Activated naive CD4-positive, alpha-beta T cell (primary cell): Measurements from ENCODE around the gene DACH1.

Experiments used
- DNase-seq, 4 experiments: peaks; one replicate each; lab custom pipeline; 2025; lab: John Stamatoyannopoulos, UW

The DACH1 gene

DNA sequence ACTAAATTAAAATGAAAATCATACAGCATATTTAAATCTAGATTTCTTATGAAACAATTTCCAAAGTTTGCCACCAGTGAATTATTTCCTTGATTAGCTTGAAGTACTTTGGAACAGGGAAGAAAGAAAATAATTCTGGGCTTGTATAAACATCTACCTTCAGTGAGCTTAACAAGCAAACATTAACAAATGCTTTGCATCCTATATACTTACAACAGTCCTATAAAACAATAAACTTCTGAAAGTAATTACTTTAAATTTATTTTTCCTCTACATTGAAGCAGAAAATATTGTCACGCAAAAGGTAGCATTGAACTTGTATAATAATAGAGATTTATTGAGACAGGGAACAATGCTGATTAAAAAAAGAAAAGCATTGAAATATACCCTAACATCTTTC, 164.8 kb downstream of the DACH1 start:
- DNase-seq, result no peak

DNA sequence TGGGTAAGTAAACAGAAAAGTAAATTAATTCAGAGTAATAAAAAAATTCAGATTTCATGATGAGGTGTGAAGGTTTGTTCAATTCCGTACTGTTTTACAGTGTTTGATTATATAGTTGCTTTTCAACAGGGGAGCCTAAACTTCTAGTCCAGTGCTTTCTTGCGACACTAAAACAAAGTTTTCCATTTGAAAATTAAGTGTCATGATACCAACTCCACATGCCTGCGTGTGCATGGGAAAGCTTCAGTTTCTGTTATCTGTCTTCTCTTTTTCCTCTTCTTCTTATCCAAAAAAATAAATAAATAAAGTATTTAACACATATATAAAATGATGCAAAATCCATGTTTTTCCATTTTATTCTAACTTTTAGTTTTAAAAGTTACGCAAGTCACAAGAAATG, 165.3 kb downstream of the DACH1 start:
- DNase-seq, result no peak

DNA sequence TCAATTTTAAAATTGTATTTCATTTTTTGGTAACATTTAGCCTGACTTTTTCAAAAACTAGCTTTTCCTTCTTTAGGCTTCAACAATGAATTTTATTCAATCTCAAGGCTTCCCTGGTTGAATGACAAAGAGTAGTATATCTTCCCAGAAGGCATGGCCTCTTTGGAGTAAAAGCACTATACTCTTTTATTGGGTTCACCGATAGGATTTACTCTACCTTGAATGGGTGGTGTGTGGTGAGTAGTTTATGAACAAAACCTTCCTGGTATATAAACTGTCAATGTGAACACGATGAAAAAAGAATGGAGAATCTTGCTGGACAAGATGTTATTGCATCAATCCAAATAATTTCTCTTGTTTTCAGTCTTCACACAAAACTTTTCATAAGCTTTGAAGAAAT, 167.7 kb downstream of the DACH1 start:
- no peak for DNase-seq

DNA sequence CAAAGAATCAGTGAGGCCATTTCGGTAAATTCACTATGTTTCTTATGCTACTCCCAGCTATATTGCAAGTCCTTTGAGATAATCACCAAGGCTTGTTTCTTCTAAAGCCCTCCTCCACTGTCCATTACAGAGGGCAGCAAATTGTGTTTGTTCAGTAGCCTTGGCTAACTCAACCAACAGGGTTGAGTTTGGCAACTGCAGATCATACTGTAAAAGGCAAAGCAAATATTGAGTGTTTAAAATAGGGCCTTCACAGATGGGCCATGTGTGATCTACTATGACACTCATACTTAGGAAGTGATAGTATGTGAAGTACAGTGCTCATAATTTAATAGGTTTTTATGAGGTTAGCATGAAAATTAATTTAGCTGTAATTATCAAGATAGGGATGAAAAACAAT, 171.3 kb downstream of the DACH1 start:
- no peak for DNase-seq

DNA sequence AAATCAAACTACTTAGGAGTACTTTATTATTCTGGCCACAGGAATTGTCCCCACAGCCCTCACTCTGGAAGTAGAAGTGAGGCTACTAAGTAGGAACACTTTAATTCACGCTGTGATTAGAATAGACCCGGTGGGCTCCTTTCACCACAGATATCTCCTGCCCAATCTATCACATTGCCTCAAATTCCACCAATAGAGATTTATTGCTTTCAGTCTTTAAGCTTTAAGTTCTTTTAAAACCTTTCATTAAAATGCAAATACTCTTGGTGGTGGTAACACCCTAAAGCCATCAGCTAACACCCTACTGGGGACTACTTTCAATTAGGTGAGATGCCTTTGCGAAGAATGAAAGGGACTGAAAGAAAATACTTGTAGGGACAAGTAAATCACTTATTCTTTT, 181.9 kb downstream of the DACH1 start:
- DNase-seq, result no peak

DNA sequence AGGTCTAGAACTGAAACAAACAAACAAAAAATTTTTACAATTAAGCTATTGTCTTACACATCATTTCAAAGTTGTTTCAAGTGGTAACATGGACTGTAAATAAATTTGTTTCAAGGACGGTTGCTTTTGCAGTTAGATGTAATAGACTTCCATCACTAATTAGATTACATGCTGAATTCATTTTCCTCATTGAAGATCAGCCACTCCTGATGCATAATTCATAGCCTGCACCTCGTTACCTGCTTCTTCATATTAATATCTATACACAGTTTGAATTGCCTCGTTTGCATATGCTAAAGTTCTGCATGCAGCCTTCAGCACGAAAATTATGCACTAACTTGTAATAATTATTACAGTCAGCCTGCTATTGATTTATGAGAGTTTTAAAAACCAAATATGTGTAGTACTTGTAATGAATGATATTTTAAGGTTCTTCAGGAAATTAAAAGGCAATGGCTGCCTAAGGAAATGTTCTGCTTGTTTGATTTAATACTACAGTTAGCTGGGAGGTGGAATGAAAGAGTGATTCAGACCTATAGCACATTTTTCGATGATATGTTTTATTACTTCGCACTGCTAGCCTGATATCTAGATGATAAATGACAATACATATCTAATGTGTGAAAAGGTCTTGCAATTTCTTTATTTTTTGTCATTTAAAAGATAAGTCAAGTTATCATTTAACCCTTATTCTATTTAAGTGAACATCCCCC, 184.9 kb downstream of the DACH1 start:
- no peak for DNase-seq

DNA sequence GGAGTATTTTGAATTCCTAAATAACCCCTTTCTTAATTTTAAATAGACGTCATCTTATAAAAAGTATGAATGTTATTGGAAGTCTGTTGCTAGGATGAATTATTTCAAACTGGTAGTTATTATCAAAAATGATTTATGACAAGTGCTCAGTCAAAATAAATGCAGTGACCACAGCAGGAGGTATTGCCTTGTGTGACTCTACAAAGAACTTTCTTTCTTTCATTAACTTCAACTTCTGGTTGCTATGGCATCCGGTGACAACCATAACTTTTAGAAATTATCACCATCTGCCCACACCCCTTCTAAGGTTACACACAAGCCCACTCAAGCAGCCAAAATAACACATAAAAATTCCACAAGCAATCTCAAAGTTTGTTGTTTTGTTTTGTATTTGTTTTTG, 189.9 kb downstream of the DACH1 start:
- DNase-seq, result no peak

DNA sequence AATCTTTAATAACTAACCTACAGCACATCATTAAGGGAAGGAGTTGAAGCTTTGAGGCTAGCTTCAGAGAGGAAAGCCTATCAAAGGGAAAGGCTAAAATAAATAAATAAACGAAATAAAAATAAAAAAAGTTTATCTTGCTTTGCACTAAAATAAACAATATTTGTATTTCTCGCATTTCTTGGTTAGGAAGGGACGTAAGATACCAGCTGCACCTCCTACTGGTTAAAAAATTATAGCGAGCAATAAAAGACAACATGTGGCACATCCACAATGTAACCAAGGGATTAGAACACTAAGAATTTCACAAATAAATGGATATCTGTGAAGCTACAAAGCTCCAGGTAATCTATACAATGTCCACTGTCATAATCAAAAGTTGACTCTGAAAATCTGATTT, 194.5 kb downstream of the DACH1 start:
- no peak for DNase-seq

DNA sequence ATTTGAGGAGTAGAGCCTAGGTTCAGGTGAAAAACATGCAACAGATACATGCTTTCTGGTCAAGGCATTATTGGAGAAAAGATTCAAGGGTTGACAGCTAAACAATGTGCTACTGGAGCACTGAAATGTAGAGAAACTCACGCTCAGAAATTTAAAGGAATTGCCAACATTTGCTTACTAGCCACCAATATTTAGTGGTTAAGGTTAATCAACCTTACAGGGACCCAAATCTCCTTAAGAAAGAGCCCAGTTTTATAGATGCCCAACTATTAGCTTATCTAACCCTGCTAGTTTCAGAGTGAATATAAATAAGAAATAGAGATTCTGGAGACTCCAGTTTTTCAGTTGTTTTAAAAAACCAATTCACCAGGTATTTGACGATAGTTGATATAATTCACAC, 203.6 kb downstream of the DACH1 start:
- DNase-seq, result no peak

DNA sequence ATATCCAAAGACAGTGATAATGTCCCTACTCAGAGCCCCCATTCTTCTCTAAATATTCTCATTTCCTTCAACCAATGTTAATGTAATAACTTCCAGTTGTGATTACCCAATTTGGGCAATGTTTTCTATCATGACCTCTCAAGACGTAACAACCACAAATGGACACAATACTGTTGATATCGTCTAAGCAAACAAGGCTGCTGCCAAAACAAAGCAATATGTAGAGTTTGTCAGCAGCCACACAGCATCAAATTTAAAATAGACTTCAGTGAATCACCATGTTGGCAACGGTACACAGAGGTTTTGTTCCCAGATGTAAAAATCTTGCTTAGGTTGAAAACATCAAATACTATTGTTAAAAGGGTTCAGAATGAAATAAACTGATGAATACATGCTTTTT, 205.1 kb downstream of the DACH1 start:
- DNase-seq, result no peak

DNA sequence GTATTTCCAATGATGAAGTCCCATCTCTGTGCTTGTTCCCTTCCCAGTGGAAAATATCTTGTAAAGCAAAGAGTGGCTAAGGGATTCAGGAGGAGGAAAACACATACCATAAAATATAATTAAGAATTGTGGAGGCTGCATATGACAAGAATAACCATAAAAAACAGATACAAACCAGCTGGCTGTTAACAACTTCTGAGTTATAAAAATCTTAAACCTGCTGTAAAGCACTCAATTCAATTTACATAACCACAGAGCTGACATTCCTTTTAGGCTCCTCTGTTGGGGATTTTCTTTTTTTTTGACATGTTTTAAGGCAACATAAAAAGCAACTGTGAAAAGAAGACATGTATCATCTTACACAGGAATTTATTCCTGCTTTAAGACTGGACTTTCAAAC, 207.6 kb downstream of the DACH1 start:
- no peak for DNase-seq

DNA sequence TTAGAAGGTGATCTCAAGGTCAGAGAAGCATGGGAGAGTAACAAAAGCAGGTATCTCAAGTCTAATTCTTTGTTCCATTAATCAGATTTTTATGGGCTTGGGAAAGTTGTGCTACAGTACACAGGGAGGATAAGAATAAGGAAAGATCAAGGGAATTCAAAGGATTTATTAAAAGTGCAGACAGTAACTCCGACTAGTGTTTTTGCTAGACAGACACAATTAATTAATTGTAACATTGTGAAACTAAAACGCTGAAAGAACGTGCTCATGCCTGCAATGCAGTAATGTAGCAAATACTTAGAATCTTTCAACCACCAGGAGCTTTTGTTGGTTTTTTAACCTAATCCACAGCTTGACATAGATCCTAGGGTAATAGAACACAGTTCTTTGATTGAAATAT, 221.5 kb downstream of the DACH1 start:
- DNase-seq, result no peak

DNA sequence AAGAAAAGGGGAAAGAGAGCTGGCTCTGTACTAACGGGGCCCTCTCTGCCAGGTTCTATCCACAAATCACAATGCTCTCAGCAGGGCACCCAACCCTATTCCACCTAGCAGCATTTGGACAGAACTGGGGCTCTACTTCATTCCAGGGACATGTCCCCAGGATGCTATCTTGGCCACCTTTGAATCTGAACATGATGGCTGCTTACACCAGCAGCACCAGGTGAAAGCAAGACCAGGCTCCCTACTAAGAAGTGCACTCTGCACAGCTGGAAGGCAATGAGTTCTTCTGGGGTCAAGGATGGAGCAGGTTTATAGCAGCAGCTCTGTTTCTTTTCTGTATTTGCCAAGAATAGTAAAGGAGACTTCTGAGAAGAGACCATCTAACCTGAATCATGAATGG, 222.4 kb downstream of the DACH1 start:
- no peak for DNase-seq

DNA sequence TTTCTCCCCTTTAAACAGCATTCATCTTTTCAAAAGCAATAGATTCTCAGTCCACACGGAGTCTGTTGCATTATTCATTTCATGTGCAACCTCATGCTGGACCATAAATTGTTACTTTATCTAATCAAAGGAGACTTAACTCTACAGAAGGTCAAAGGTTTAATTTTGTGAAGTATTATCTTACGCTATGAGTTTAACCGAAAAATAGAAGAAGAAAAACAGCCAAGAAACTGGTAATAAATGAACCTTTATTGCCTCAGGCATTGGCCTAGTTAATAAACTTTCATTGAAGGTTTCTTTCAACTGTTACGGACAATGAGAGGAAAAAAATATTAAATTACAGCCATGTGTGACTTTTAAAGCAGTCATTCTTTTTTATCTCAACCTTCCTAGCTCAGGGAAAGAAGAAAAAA, 223.6 kb downstream of the DACH1 start:
- no peak for DNase-seq

DNA sequence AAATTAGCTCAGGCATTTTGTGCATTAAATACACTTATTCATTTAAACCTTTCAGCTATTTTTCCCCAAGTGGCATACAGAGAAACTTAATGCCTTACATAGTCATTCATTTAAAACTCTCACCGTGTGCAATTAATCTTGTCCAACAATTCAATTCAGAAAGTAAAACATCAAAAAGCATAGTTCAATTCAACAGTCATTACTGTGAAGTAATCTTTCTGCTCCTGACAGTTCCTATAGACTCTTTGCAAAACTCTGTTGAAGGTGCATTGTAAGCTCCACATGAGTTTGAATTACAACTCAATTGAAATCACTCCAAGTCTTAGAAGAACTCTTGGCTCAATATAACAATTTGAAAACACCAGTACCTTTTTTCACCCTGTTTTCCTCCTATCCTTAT, 228.3 kb downstream of the DACH1 start:
- no peak for DNase-seq

DNA sequence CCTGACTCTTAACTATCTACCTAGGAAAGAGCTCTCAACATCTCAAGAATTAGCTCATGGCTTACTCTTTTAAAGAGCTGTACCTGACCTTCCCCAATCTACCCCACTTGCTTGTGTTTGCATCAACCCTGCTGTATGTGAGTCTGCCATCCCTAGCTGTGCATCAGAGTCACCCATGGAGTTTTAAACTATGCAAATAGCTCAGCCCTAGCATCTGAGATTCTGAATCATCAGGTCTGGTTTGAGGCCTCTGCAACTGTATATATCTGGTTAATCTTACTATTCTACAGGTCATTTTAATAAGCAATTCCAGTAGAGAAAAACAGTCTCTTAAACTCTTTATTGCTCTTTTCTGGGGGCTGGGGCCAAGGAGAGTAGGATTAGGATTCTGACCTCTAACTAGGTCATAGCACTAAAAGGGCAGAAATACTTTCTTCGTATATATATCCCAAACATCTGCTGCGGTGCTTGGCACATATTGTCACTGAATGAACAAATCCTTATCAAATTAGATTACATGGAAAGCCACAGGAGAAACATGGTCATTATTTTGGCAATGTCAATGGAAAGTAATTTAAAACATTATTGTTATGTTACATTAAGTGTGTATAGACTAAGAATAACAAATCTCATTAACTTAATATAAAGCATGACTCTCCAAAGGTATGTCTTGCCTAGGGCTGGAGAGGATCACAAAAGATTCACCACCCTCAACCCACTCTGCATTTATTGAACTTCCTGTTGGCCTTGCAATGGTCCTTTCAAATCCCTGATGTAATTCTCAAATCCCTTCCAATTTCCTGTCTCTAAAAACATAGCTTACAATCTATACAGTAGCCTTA, 232.2 kb downstream of the DACH1 start:
- DNase-seq, result no peak

DNA sequence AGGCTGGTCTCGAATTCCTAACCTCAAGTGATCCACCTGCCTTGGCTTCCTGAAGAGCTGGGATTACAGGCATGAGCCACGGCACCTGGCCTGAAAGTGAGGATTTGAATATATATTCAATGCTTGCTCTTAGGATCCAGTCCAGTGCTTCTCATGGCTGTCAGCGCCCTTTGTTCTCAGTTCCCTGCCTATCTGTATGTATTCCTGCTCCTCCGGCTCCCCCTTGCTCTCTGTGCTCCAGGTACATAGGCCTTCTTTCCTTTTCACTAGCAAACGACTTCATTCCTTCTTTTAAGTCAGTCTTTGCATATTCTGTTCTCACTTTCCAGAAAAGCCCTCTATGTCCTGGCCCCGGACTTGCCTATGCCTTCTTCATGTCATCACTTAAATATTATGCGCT, 232.8 kb downstream of the DACH1 start:
- DNase-seq, result no peak

DNA sequence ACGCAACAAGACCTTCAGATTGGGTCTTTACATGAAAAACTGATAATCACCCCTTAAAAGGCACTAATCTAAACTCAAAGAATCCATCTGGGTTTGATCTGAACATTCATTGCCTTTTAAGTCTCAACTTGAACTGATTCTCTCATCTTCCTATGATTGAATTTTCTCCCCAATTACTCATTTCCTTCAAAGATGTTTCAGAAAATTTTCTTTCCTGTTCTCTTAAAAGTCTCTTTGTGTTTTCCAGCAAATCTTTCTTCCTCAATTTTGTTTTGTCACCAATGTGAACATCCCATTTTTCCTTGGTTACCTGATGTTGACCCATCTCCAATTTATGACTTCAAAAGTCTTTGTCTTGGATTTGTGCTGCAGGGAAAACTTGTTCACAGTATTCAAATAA, 234.3 kb downstream of the DACH1 start:
- DNase-seq, result no peak

DNA sequence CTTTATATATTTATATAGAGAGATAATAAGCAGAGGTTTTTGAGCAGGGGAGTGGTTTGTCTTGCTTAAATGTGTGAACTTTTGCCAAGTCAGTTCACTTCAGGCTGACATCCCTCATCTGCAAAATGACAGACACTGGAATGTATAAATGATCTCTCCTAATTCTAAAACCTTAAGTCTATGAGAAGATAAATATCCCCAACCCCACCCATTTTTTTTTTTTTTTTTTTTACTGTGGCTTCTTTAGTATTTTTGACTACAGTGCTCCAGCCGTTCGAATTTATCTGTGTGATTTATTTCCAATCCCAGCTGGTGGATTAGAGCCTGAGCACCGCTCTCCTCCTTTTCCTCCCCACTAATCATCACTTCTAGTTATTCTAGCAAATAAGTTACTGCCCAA, 234.8 kb downstream of the DACH1 start:
- no peak for DNase-seq

DNA sequence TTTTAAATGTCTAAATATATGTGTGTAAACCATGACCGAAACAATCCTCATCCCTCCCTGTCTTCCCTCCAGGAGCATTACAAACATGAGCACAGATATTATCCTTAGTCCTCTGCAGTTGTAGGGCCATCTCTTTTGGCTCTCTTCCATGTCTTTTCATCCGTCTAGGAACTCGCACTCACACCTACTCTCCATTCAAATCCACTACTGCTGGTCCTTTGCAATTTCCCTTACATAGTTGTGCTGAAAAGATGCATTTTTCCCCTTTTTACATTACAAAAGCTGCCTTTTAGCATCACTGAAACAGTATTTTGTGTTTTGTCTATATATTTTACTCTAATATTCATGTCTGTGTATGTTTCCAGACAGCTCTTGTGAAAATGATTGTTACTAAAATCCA, 237.8 kb downstream of the DACH1 start:
- no peak for DNase-seq

DNA sequence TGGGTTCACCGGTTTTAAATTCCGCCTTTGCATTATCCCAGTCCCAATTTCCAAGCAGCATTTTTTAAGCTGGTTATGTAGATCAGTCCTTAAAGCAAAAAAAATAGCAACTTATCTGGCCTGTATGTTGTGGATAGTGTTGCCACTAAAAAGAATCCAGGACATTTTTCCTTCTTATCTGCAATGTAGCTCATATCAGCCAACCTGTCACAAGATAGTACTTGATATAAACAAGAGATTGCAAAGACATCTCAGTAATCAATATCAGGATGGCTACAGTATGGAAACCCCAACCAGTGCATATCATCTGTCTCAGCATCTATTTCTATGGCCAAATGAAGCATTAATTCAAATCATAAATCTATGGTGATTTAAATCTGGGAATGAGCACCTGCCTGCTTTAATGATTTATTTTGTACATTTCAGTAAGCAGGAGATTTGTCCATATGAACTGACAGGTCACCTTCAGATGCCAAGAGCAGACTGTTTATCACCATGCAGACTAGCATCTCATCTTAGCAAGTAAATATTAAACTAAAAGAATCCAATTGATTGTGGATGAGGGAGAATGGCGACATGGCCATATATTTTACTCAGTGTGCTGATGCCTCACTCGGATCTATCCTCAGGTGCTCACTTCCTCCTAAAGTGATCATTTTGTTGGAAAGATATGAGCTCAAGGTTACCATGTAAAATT, 240.4 kb downstream of the DACH1 start:
- no peak for DNase-seq

DNA sequence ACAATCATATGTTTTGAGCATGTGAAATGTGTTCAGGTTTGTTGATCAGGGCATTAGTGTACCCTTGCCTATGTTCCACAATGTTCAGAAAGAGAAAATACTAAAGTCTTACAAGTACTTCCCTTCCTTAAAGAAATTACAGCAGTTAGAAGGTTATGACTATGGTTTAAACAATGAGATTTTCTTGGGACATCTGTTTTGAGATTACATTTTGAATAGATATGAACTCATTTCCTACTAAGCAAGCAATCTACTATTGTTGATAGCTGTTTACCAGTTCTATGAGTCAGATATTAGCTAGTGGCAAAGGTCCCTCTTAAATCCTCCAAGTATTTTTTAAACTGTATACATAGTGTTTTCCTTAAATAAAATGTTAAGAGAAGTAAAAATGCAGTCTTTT, 241.3 kb downstream of the DACH1 start:
- no peak for DNase-seq
